Upper lobe of left lung (tissue), 6 donors: Measurements from ENCODE around the gene NR5A1. TPM values are rescaled to one million over a fixed set of nuclear protein-coding genes. Genes with fewer than 3 reads are reported as not detected.

Source experiments
- ATAC-seq, 2 donors: fragments of 200-7000 bp; cut with Tn5 transposase; one replicate each; pipeline ENCODE4 v1.9.1; 2022; ENCODE audit warnings: mild to moderate bottlenecking in 2 of 2, moderate library complexity in 2 of 2; ENCODE audit not compliant: low FRiP score in 2 of 2
- DNase-seq, 2 donors: peaks; one replicate each; pipeline ENCODE4 v3.0.0-alpha.2; 2019 to 2020
- H3K27ac ChIP-seq, 4 donors: fragments of 200-600 bp; sonication (generic); one replicate each; pipeline ENCODE4 v1.5.1; 2016 to 2019
- H3K27me3 ChIP-seq, 4 donors: fragments of 200-600 bp; sonication (generic); one replicate each; pipeline ENCODE4 v1.5.1; 2017 to 2019
- H3K36me3 ChIP-seq, 4 donors: fragments of 200-600 bp; sonication (generic); one replicate each; pipeline ENCODE4 v1.5.1; 2016 to 2019
- H3K4me1 ChIP-seq, 4 donors: fragments of 200-600 bp; sonication (generic); one replicate each; pipeline ENCODE4 v1.5.1; 2018 to 2019
- H3K4me3 ChIP-seq, 4 donors: fragments of 200-600 bp; sonication (generic); one replicate each; pipeline ENCODE4 v1.5.1; 2017 to 2019; ENCODE audit warnings: mild to moderate bottlenecking in 2 of 4, moderate library complexity in 1 of 4
- H3K9me3 ChIP-seq, 4 donors: fragments of 200-600 bp; sonication (generic); one replicate each; pipeline ENCODE4 v1.5.1; 2018 to 2019
- CTCF ChIP-seq, 6 experiments: fragments of 450-650 bp in 4 of 6; fragments of 200-600 bp in 2 of 6; sonication (generic) in 2 of 6; IDR thresholded peaks; one replicate each; pipeline ENCODE4 v1.5.1; 2016 to 2019; ENCODE audit warnings: antibody characterized with exemption in 6 of 6
- EP300 ChIP-seq, 4 donors: sonication (generic); formaldehyde crosslinking; IDR thresholded peaks; one replicate each; pipeline ENCODE4 v1.5.1; 2017; ENCODE audit warnings: antibody characterized with exemption in 4 of 4, control low read depth in 2 of 4
- POLR2A ChIP-seq, 4 donors: fragments of 450-650 bp; IDR thresholded peaks; one replicate each; pipeline ENCODE4 v1.5.1; 2016 to 2017; ENCODE audit warnings: antibody characterized with exemption in 4 of 4, mild to moderate bottlenecking in 2 of 4
- POLR2AphosphoS5 ChIP-seq, 2 donors: sonication (generic); formaldehyde crosslinking; IDR thresholded peaks; one replicate each; pipeline ENCODE4 v1.5.1; 2017; ENCODE audit warnings: antibody characterized with exemption in 2 of 2
- WGBS, 2 donors: methylation state at CpG; one replicate each; pipeline ENCODE4 v1.1.5; 2017 to 2018; 5-methylcytosine and 5-hydroxymethylcytosine counted together
- total RNA-seq, 6 donors: library from RNA; depleted of rRNA in 4 of 6; stranded (reverse); fragments of >200 nt in 4 of 6; gene quantifications; one replicate each; pipeline versions ENCODE4 v1.1.0 to v1.2.1, GENCODE V29; 2016 to 2021
- donor health status: DM: no; HTN: no; CAD: no; lungs with moderate emphysema.
- donor health status: DM: no; HTN: yes; CAD: no; lungs with severe emphysema.

Gene NR5A1
- total RNA-seq, 6 donors from 2014 or later = 0.30 to 0.49 TPM; not detected in 4

DNA sequence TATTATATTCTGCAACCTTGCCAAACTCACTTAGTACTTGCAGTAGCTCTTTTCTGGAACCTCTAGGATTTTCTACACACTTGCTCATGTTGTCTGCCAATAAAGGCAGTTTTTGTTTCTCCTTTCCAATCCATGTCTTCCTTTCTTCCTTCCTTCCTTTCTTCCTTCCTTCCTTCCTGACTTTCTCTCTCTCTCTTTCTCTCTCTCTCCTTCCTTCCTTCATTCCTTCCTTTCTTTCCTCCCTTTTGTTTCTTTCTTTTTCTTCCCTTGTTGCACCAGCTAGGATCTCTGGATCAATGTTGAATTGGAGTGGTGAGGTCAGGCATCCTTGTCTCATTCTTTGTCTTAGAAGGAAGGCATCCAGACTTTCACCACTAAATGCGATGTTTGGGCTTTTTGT lies 44.5 kb downstream of the NR5A1 start:
- Histone ChIP-seq H3K9me3 (no peaks in the 10 kb centered on the region), H3K36me3 (no peaks in the 10 kb centered on the region), H3K27me3 (no peaks in the 10 kb centered on the region), H3K4me3 (no peak overlapping the region), H3K27ac (no peak overlapping the region), H3K4me1 (no peaks in the 10 kb centered on the region)
- WGBS, 2 donors = 96 to 100% methylated on average over 1 of the region's 1 CpG
- TF ChIP-seq POLR2A (IDR thresholded peaks at IDR 0.05) (no peak), EP300 (IDR thresholded peaks at IDR 0.05) (no peak), POLR2AphosphoS5 (IDR thresholded peaks at IDR 0.05) (no peak), CTCF (IDR thresholded peaks at IDR 0.05) (no peak)
- no peak for ATAC-seq
- DNase-seq = no peak

DNA sequence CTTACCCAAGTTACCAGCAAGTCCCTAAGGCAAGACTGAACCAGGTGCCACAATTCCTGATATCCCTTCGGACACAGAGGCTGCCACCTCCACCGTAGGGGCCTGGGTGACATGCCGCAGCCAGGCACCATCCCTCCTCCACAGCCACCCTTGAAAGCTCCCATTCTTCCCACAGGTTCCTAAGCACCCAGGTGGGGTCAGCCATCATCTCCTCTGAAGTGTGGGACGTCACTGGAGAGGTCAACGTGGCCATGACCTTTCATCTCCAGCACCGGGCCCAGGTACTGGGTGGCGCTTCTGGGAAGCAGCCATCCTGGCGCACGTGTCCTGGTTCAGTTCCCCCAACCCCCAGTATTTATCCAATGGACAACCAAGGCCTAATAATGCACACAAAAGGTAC lies 48.8 kb downstream of the NR5A1 start:
- H3K27ac ChIP-seq = no peak overlapping the region
- peaks cover 0 to 3% (median 2%) of the 10 kb centered on the region in 4 donors for H3K4me1 ChIP-seq
- WGBS, 2 donors = 93 to 94% methylated on average over 3 to 9 of the region's 9 CpGs
- no peak for TF ChIP-seq EP300 (IDR thresholded peaks at IDR 0.05)
- no peak for DNase-seq
- no peak overlapping the region for H3K4me3 ChIP-seq
- H3K36me3 ChIP-seq = no peaks in the 10 kb centered on the region
- no peak for ATAC-seq
- H3K27me3 ChIP-seq = peaks cover 0 to 6% (median 4%) of the 10 kb centered on the region in 4 donors
- H3K9me3 ChIP-seq = no peaks in the 10 kb centered on the region

- Histone ChIP-seq H3K4me3 (no peak overlapping the region), H3K27ac (no peak overlapping the region), H3K4me1 (peaks cover 0 to 7% (median 5%) of the 10 kb centered on the region in 4 donors), H3K27me3 (peaks cover 0 to 9% (median 8%) of the 10 kb centered on the region in 4 donors), H3K36me3 (no peaks in the 10 kb centered on the region), H3K9me3 (no peaks in the 10 kb centered on the region)
- DNase-seq (peak in 1 of 2 donors; percentile 55), ATAC-seq (no peak)
- TF ChIP-seq EP300 (IDR thresholded peaks at IDR 0.05) = no peak
- no peak for TF ChIP-seq CTCF (IDR thresholded peaks at IDR 0.05)
- TF ChIP-seq POLR2A (IDR thresholded peaks at IDR 0.05) = no peak
- no peak for TF ChIP-seq POLR2AphosphoS5 (IDR thresholded peaks at IDR 0.05)
- WGBS, 2 donors = 78% methylated on average over 4 to 8 of the region's 8 CpGs
Measured at GRCh38 chr9:124457887-124458431, 49.2 kb downstream of the NR5A1 start.

DNA sequence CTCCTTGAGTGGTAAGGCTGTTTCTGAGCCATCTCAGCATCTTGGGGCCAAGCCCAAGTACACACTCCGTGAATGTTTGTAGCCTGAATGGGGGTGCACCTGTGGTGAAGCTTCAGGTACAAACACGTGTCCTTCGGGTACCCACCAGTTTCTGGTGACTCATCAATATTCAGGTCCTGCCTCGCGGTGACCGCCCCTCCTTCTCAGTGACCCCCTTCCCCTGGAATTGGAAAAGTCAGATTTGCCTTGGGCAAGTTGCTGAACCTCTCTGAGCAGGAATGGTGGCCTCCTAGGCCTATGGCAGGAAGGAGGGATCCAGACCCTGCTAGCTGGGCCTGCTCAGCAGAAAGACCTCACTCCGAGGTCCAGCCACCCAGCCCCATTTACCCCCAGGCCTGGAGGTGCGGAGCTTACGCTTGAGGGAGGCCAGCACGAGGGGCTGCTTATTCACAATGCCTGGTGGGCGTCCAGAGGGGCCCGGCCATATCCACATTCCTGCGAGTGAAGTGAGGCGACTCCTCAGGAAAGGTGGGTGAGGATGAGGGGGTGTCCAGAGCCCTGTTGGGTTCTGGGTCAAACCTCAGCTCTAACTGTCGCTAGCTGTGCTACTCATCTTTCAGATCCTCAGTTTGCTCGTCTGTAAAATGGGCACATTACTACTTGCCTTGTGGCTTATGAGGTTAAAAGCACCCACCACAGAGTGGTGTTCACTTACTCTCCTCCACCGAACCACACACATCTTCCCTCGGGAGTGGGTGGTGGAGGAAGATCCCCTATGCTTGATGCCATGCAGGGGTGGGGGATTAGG lies 49.9 kb downstream of the NR5A1 start:
- Histone ChIP-seq H3K36me3 (no peaks in the 10 kb centered on the region), H3K9me3 (no peaks in the 10 kb centered on the region), H3K4me1 (peaks cover 0 to 9% (median 5%) of the 10 kb centered on the region in 4 donors), H3K27ac (no peak overlapping the region), H3K27me3 (peaks cover 0 to 15% (median 11%) of the 10 kb centered on the region in 4 donors), H3K4me3 (no peak overlapping the region)
- no peak for DNase-seq
- WGBS, 2 donors = 78 to 85% methylated on average over 11 to 18 of the region's 18 CpGs
- ATAC-seq = no peak
- TF ChIP-seq POLR2A (IDR thresholded peaks at IDR 0.05) (no peak), CTCF (IDR thresholded peaks at IDR 0.05) (no peak), POLR2AphosphoS5 (IDR thresholded peaks at IDR 0.05) (no peak), EP300 (IDR thresholded peaks at IDR 0.05) (no peak)

DNA sequence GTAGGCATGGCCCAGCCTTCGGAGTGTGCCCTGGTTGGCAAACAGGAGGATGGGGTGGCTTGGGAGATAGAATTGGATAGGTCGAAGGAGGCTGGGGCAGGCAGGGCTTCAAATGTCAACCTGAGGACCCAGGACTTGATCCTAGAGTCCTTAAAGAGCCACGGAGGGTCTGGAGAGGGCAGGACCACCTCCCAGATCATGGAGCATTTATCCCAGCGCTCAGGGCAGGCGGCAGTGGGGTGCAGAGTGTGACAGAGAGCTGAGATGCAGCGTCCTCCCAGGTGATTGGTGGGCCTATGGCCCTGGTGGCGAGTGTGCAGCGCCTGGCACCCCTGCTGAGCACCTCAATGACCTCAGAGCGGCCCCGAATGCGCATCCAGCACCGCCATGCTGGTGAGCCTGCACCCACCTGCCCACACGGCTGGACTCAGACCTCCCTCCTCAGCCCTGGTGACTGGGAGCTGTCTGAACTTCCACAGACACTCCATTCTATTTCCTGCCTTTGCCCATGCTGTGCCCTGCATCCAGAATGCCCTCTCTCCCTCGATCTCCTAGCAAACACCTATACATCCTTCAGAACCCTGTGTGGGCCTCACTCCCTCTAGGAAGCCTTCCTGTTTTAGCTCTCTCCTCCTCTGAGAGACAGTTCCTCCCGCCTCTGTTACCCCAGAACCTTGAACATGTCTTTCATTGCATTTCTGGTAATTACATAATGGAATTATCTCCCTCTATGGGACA lies 50.7 kb downstream of the NR5A1 start:
- TF ChIP-seq CTCF (IDR thresholded peaks at IDR 0.05) = no peak
- no peak for TF ChIP-seq POLR2AphosphoS5 (IDR thresholded peaks at IDR 0.05)
- no peak for TF ChIP-seq EP300 (IDR thresholded peaks at IDR 0.05)
- no peak for TF ChIP-seq POLR2A (IDR thresholded peaks at IDR 0.05)
- Histone ChIP-seq H3K27me3 (peaks cover 0 to 19% (median 12%) of the 10 kb centered on the region in 4 donors), H3K27ac (no peak overlapping the region), H3K4me3 (no peak overlapping the region), H3K4me1 (peaks cover 0 to 9% (median 5%) of the 10 kb centered on the region in 4 donors), H3K9me3 (no peaks in the 10 kb centered on the region), H3K36me3 (no peaks in the 10 kb centered on the region)
- peak in 1 of 2 donors; percentile 54 for DNase-seq
- WGBS, 2 donors = 58 to 61% methylated on average over 6 to 15 of the region's 15 CpGs
- no peak for ATAC-seq
